ENCODE results near the gene COMTD1. TPM values are rescaled to one million over a fixed set of nuclear protein-coding genes. Genes with fewer than 3 reads are reported as not detected.
A peak's percentile ranks its signal among the peaks of the same experiment; 100 is the strongest.

Gene COMTD1
- total and polyA plus RNA-seq, 4 donors: 4.6 to 64.1 (median 29.4) TPM

- no peak for TF ChIP-seq CTCF (IDR thresholded peaks at IDR 0.05; ENCODE audit: control extremely low read depth, extremely low read depth)
- ATAC-seq (ENCODE audit: insufficient read depth, low FRiP score) (no peak), DNase-seq (peak in 1 of 3 donors; percentile 31)
- Histone ChIP-seq H3K9ac (ENCODE audit: insufficient read depth in 1 of 2, low read length in 2 of 2) (no peak overlapping the region), H3K36me3 (ENCODE audit: control insufficient read depth in 4 of 4, insufficient read depth in 4 of 4, low read length in 4 of 4) (no peaks in the 10 kb centered on the region), H3K27ac (ENCODE audit: low read depth in 1 of 2, low read length in 1 of 2) (peak overlapping the region in 1 of 2 donors; percentile 26), H3K27me3 (ENCODE audit: control insufficient read depth in 3 of 3, insufficient read depth in 3 of 3, low read length in 2 of 3) (no peaks in the 10 kb centered on the region), H3K4me3 (no peak overlapping the region), H3K4me1 (ENCODE audit: control insufficient read depth in 5 of 5, insufficient read depth in 5 of 5, low read length in 5 of 5) (peaks cover 0 to 10% (median 7%) of the 10 kb centered on the region in 5 donors), H3K9me3 (ENCODE audit: control insufficient read depth in 4 of 4, insufficient read depth in 3 of 4, low read length in 3 of 4) (no peaks in the 10 kb centered on the region)
- WGBS, 2 donors: 72 to 86% methylated on average over 10 of the region's 10 CpGs
Observed at GRCh38 chr10:75245354-75246250, 9.8 kb upstream of the COMTD1 start.

- TF ChIP-seq CTCF (IDR thresholded peaks at IDR 0.05; ENCODE audit: control extremely low read depth, extremely low read depth): no peak
- 77 to 86% methylated on average over 8 of the region's 8 CpGs for WGBS, 2 donors
- no peaks in the 10 kb centered on the region for H3K9me3 ChIP-seq (ENCODE audit: control insufficient read depth in 4 of 4, insufficient read depth in 3 of 4, low read length in 3 of 4)
- peak overlapping the region in 1 of 2 donors; percentile 26 for H3K27ac ChIP-seq (ENCODE audit: low read depth in 1 of 2, low read length in 1 of 2)
- no peaks in the 10 kb centered on the region for H3K36me3 ChIP-seq (ENCODE audit: control insufficient read depth in 4 of 4, insufficient read depth in 4 of 4, low read length in 4 of 4)
- H3K9ac ChIP-seq (ENCODE audit: insufficient read depth in 1 of 2, low read length in 2 of 2): no peak overlapping the region
- no peak overlapping the region for H3K4me3 ChIP-seq
- peaks cover 0 to 10% (median 7%) of the 10 kb centered on the region in 5 donors for H3K4me1 ChIP-seq (ENCODE audit: control insufficient read depth in 5 of 5, insufficient read depth in 5 of 5, low read length in 5 of 5)
- ATAC-seq (ENCODE audit: insufficient read depth, low FRiP score) (no peak), DNase-seq (no peak)
- no peaks in the 10 kb centered on the region for H3K27me3 ChIP-seq (ENCODE audit: control insufficient read depth in 3 of 3, insufficient read depth in 3 of 3, low read length in 2 of 3)
Observed at GRCh38 chr10:75244487-75245353, 9.0 kb upstream of the COMTD1 start.

GRCh38 chr10:75243426-75243825 lies 7.7 kb upstream of the COMTD1 start:
- Histone ChIP-seq H3K36me3 (ENCODE audit: control insufficient read depth in 4 of 4, insufficient read depth in 4 of 4, low read length in 4 of 4) (no peaks in the 10 kb centered on the region), H3K27ac (ENCODE audit: low read depth in 1 of 2, low read length in 1 of 2) (no peak overlapping the region), H3K9me3 (ENCODE audit: control insufficient read depth in 4 of 4, insufficient read depth in 3 of 4, low read length in 3 of 4) (no peaks in the 10 kb centered on the region), H3K4me3 (no peak overlapping the region), H3K4me1 (ENCODE audit: control insufficient read depth in 5 of 5, insufficient read depth in 5 of 5, low read length in 5 of 5) (peaks cover 0 to 10% (median 7%) of the 10 kb centered on the region in 5 donors), H3K9ac (ENCODE audit: insufficient read depth in 1 of 2, low read length in 2 of 2) (no peak overlapping the region), H3K27me3 (ENCODE audit: control insufficient read depth in 3 of 3, insufficient read depth in 3 of 3, low read length in 2 of 3) (no peaks in the 10 kb centered on the region)
- TF ChIP-seq CTCF (IDR thresholded peaks at IDR 0.05; ENCODE audit: control extremely low read depth, extremely low read depth): no peak
- DNase-seq (no peak), ATAC-seq (ENCODE audit: insufficient read depth, low FRiP score) (no peak)
- WGBS, 2 donors: 91 to 92% methylated on average over 10 of the region's 10 CpGs
